HUES48 (cell line): ENCODE measurements around the gene OGFR.

Experiments
- H3K27ac ChIP-seq: one replicate; pipeline ENCODE4 v1.7.0; 2013; ENCODE audit warnings: low read depth, low read length, inconsistent platforms
- H3K27me3 ChIP-seq: 2 replicates; pipeline ENCODE4 v1.6.1; 2013; ENCODE audit warnings: mild to moderate bottlenecking, low read length; ENCODE audit not compliant: control insufficient read depth, insufficient read depth
- H3K36me3 ChIP-seq: 2 replicates; pipeline ENCODE4 v1.6.1; 2013; ENCODE audit warnings: low read length; ENCODE audit not compliant: control insufficient read depth, insufficient read depth
- H3K4me1 ChIP-seq: 2 replicates; pipeline ENCODE4 v1.6.1; 2013; ENCODE audit warnings: mild to moderate bottlenecking, low read length; ENCODE audit not compliant: control insufficient read depth, insufficient read depth
- H3K4me3 ChIP-seq: 2 replicates; pipeline ENCODE4 v1.5.1; 2013; ENCODE audit warnings: mild to moderate bottlenecking, low read depth, low read length
- H3K9ac ChIP-seq: 2 replicates; pipeline ENCODE4 v1.6.1; 2013; ENCODE audit warnings: mild to moderate bottlenecking, low read depth, low read length, moderate library complexity
- H3K9me3 ChIP-seq: 2 replicates; pipeline ENCODE4 v1.6.1; 2013; ENCODE audit warnings: low read length; ENCODE audit not compliant: control insufficient read depth, insufficient read depth

Gene OGFR

GRCh38 chr20:62804627-62805154, at the start of gene OGFR:
OGFR (plus strand) TSS chr20:62804835; CDS start chr20:62804860, 25 bp downstream.
- H3K27me3 ChIP-seq = 0 out of 2 replicates have a peak, but pooled peaks cover 3% of the 10 kb centered on the region
- peaks cover 32% of the 10 kb centered on the region for H3K36me3 ChIP-seq
- H3K9ac ChIP-seq = no peak within 1 kb of the TSS
- H3K4me1 ChIP-seq = peaks cover 6% of the 10 kb centered on the region; the same call in 1 of the 2 replicates
- H3K9me3 ChIP-seq = no peaks in the 10 kb centered on the region
- H3K4me3 ChIP-seq = peak within 1 kb of the TSS; percentile 87
- no peak within 1 kb of the TSS for H3K27ac ChIP-seq

GRCh38 chr20:62754991-62755356, 49.7 kb upstream of the OGFR start:
- H3K27me3 ChIP-seq = no peaks in the 10 kb centered on the region
- H3K36me3 ChIP-seq = no peaks in the 10 kb centered on the region
- H3K4me3 ChIP-seq = no peak overlapping the region
- no peak overlapping the region for H3K27ac ChIP-seq
- H3K4me1 ChIP-seq = peaks cover 2% of the 10 kb centered on the region; the same call in 1 of the 2 replicates
- no peaks in the 10 kb centered on the region for H3K9me3 ChIP-seq
- H3K9ac ChIP-seq = no peak overlapping the region

- Histone ChIP-seq H3K36me3 (no peaks in the 10 kb centered on the region), H3K27ac (no peak overlapping the region), H3K9me3 (no peaks in the 10 kb centered on the region), H3K27me3 (no peaks in the 10 kb centered on the region), H3K9ac (no peak overlapping the region), H3K4me1 (no peaks in the 10 kb centered on the region), H3K4me3 (no peak overlapping the region)
Measured at GRCh38 chr20:62755817-62756724, 48.6 kb upstream of the OGFR start.

- Histone ChIP-seq H3K9me3 (no peaks in the 10 kb centered on the region), H3K4me3 (no peak overlapping the region), H3K9ac (no peak overlapping the region)
Measured at GRCh38 chr20:62758226-62758912, 46.3 kb upstream of the OGFR start.

GRCh38 chr20:62759981-62760431, 44.6 kb upstream of the OGFR start:
- Histone ChIP-seq H3K9me3 (no peaks in the 10 kb centered on the region), H3K27ac (no peak overlapping the region), H3K27me3 (no peaks in the 10 kb centered on the region), H3K9ac (no peak overlapping the region), H3K4me3 (no peak overlapping the region), H3K36me3 (no peaks in the 10 kb centered on the region), H3K4me1 (no peaks in the 10 kb centered on the region)

More at GRCh38 chr20:62758226-62758912, 46.3 kb upstream of the OGFR start:
- H3K27ac ChIP-seq = no peak overlapping the region
- H3K27me3 ChIP-seq = no peaks in the 10 kb centered on the region
- no peaks in the 10 kb centered on the region for H3K4me1 ChIP-seq
- no peaks in the 10 kb centered on the region for H3K36me3 ChIP-seq

- H3K9ac ChIP-seq = no peak overlapping the region
- H3K27ac ChIP-seq = no peak overlapping the region
- H3K9me3 ChIP-seq = no peaks in the 10 kb centered on the region
- H3K36me3 ChIP-seq = no peaks in the 10 kb centered on the region
- H3K27me3 ChIP-seq = no peaks in the 10 kb centered on the region
- H3K4me1 ChIP-seq = no peaks in the 10 kb centered on the region
- H3K4me3 ChIP-seq = no peak overlapping the region
Measured at GRCh38 chr20:62760471-62760855, 44.2 kb upstream of the OGFR start.

GRCh38 chr20:62760856-62761758, 43.5 kb upstream of the OGFR start:
- Histone ChIP-seq H3K9me3 (no peaks in the 10 kb centered on the region), H3K4me3 (no peak overlapping the region), H3K27ac (no peak overlapping the region), H3K36me3 (no peaks in the 10 kb centered on the region), H3K27me3 (no peaks in the 10 kb centered on the region), H3K9ac (no peak overlapping the region), H3K4me1 (no peaks in the 10 kb centered on the region)

GRCh38 chr20:62761759-62762131, 42.9 kb upstream of the OGFR start:
- H3K27ac ChIP-seq = no peak overlapping the region
- no peaks in the 10 kb centered on the region for H3K27me3 ChIP-seq
- H3K4me1 ChIP-seq = no peaks in the 10 kb centered on the region
- H3K9ac ChIP-seq = no peak overlapping the region
- H3K36me3 ChIP-seq = no peaks in the 10 kb centered on the region
- no peak overlapping the region for H3K4me3 ChIP-seq
- no peaks in the 10 kb centered on the region for H3K9me3 ChIP-seq

- no peaks in the 10 kb centered on the region for H3K9me3 ChIP-seq
Measured at GRCh38 chr20:62762376-62762775, 42.3 kb upstream of the OGFR start.

GRCh38 chr20:62762801-62763368, 41.8 kb upstream of the OGFR start:
- Histone ChIP-seq H3K27me3 (no peaks in the 10 kb centered on the region), H3K27ac (no peak overlapping the region), H3K4me3 (no peak overlapping the region), H3K4me1 (no peaks in the 10 kb centered on the region), H3K36me3 (no peaks in the 10 kb centered on the region), H3K9me3 (no peaks in the 10 kb centered on the region), H3K9ac (no peak overlapping the region)

More at GRCh38 chr20:62762376-62762775, 42.3 kb upstream of the OGFR start:
- Histone ChIP-seq H3K9ac (no peak overlapping the region), H3K4me1 (no peaks in the 10 kb centered on the region), H3K4me3 (no peak overlapping the region), H3K27me3 (no peaks in the 10 kb centered on the region), H3K36me3 (no peaks in the 10 kb centered on the region), H3K27ac (no peak overlapping the region)
